CD4-positive, CD25-positive, alpha-beta regulatory T cell (primary cell): ENCODE data around the gene AP5Z1. TPM values are rescaled to one million over a fixed set of nuclear protein-coding genes. Genes with fewer than 3 reads are reported as not detected.

ENCODE experiments used
- polyA plus RNA-seq, 4 donors: library from polyadenylated mRNA; unstranded; fragments of 300-500 nt; fragmentation: Illumina TruSeq; gene quantifications; one replicate each; pipeline ENCODE4 v1.2.3, GENCODE V29; 2021
- total RNA-seq: library from RNA; stranded (reverse); gene quantifications from one replicate; pipeline ENCODE4 v1.2.3, GENCODE V29; 2022

AP5Z1 gene
- total and polyA plus RNA-seq, 5 donors from 2014 or later, result 36.3 to 130 (median 47.1) TPM

Other genes with a start within 250 kb of the AP5Z1 start
- gene FOXK1, start 93.3 kb upstream of the AP5Z1 start, total RNA-seq, result 55.1 TPM
- 1 to 10 TPM; 1.8 to 4.1 (median 2.3) TPM for gene FOXK1, start 93.3 kb upstream of the AP5Z1 start, polyA plus RNA-seq
- not detected for gene PAPOLB, start 86.4 kb downstream of the AP5Z1 start, total RNA-seq
- gene PAPOLB, start 86.4 kb downstream of the AP5Z1 start, polyA plus RNA-seq, result not detected
- gene RADIL, start 108.1 kb downstream of the AP5Z1 start, total RNA-seq, result not detected
- not detected for gene RADIL, start 108.1 kb downstream of the AP5Z1 start, polyA plus RNA-seq
- gene MMD2, start 183.6 kb downstream of the AP5Z1 start, total RNA-seq, result not detected
- not detected for gene MMD2, start 183.6 kb downstream of the AP5Z1 start, polyA plus RNA-seq